Transverse colon (tissue), 4 donors: ENCODE data around the gene MCC. TPM values are rescaled to one million over a fixed set of nuclear protein-coding genes. Genes with fewer than 3 reads are reported as not detected.

Experiments used
- DNase-seq: peaks from one replicate; pipeline ENCODE4 v3.0.0-alpha.2; 2019
- H3K27ac ChIP-seq, 4 donors: fragments of 200-600 bp; sonication (generic); 2 replicates each; pipeline ENCODE4 v1.5.1; 2016 to 2018; ENCODE audit warnings: inconsistent platforms in 4 of 4
- H3K27me3 ChIP-seq: fragments of 200-600 bp; sonication (generic); 2 replicates; pipeline ENCODE4 v1.5.1; 2017; ENCODE audit warnings: inconsistent platforms
- H3K36me3 ChIP-seq, 4 donors: fragments of 200-600 bp; sonication (generic); 2 replicates each; pipeline ENCODE4 v1.5.1; 2017 to 2019; ENCODE audit warnings: inconsistent platforms in 4 of 4
- H3K4me1 ChIP-seq, 4 donors: fragments of 200-600 bp; sonication (generic); 2 replicates each; pipeline ENCODE4 v1.5.1; 2017 to 2020; ENCODE audit warnings: inconsistent platforms in 4 of 4
- H3K4me3 ChIP-seq, 4 donors: fragments of 200-600 bp; sonication (generic); 1 replicate in 1 of 4; 2 replicates in 3 of 4; pipeline versions ENCODE4 v1.5.1 to v1.6.1; 2017 to 2019; ENCODE audit warnings: inconsistent platforms in 4 of 4
- H3K9me3 ChIP-seq, 2 donors: fragments of 200-600 bp; sonication (generic); 2 replicates each; pipeline ENCODE4 v1.5.1; 2017 to 2019; ENCODE audit warnings: inconsistent platforms in 2 of 2
- EP300 ChIP-seq: sonication (generic); formaldehyde crosslinking; IDR thresholded peaks from one replicate; pipeline ENCODE4 v1.6.1; 2017; ENCODE audit warnings: antibody characterized with exemption, low read depth
- POLR2A ChIP-seq: fragments of 450-650 bp; IDR thresholded peaks from one replicate; pipeline ENCODE4 v1.6.1; 2016; ENCODE audit warnings: antibody characterized with exemption, mild to moderate bottlenecking, moderate library complexity
- POLR2AphosphoS5 ChIP-seq, 3 donors: sonication (generic); formaldehyde crosslinking; IDR thresholded peaks; one replicate each; pipeline ENCODE4 v1.6.1; 2016; ENCODE audit warnings: antibody characterized with exemption in 3 of 3
- WGBS, 2 donors: methylation state at CpG; one replicate each; pipeline ENCODE4 v1.1.5; 2018; ENCODE audit warnings: low coverage in 1 of 2; 5-methylcytosine and 5-hydroxymethylcytosine counted together
- in situ Hi-C, 4 donors: fragments of 200-750 bp; cut with MboI; loops; one replicate each; pipeline versions ENCODE4 v1.15.0 to v1.15.1; 2017; ENCODE audit warnings: low sequenced_read_pairs in 3 of 4, low pct_ligation_motif_present in 1 of 4, low pct_unique_long_range_greater_than_20kb in 1 of 4
- intact Hi-C: fragments of 100-400 bp; cut with DNase I; formaldehyde crosslinking; loops from one replicate; pipeline ENCODE4 v1.15.1; 2023; ENCODE audit warnings: low total_unique reads
- total RNA-seq, 4 donors: library from RNA; depleted of rRNA; stranded (reverse); fragments of >200 nt; gene quantifications; one replicate each; pipeline ENCODE4 v1.1.0, GENCODE V29; 2016
- TF ChIP-seq, protein P1 (sequence below), 5 experiments: fragments of 200-600 bp in 3 of 5; fragments of 450-650 bp in 2 of 5; sonication (generic) in 3 of 5; IDR thresholded peaks; 1 replicate in 2 of 5; 2 replicates in 3 of 5; pipeline ENCODE4 v1.5.1; 2016 to 2017; ENCODE audit warnings: antibody characterized with exemption in 5 of 5, inconsistent platforms in 3 of 5, mild to moderate bottlenecking in 2 of 5, moderate library complexity in 1 of 5

MCC gene
- total RNA-seq, 4 donors from 2014 or later: 2.6 to 28.4 (median 16.4) TPM

GRCh38 chr5:113205807-113206206 lies 282.4 kb downstream of the MCC start:
- Histone ChIP-seq H3K4me1 (no peaks in the 10 kb centered on the region), H3K9me3 (no peaks in the 10 kb centered on the region), H3K27me3 (no peaks in the 10 kb centered on the region), H3K36me3 (no peaks in the 10 kb centered on the region), H3K27ac (no peak overlapping the region), H3K4me3 (no peak overlapping the region)
- WGBS, 2 donors: 86% methylated on average over 3 of the region's 3 CpGs; no CpG with 5 or more reads in 1 of the 2 donors
- intact Hi-C loops (no loop called here), in situ Hi-C loops (no loop called here)
- TF ChIP-seq POLR2AphosphoS5 (IDR thresholded peaks at IDR 0.05) (no peak), POLR2A (no peak), EP300 (no peak)
- TF ChIP-seq, protein P1, sequence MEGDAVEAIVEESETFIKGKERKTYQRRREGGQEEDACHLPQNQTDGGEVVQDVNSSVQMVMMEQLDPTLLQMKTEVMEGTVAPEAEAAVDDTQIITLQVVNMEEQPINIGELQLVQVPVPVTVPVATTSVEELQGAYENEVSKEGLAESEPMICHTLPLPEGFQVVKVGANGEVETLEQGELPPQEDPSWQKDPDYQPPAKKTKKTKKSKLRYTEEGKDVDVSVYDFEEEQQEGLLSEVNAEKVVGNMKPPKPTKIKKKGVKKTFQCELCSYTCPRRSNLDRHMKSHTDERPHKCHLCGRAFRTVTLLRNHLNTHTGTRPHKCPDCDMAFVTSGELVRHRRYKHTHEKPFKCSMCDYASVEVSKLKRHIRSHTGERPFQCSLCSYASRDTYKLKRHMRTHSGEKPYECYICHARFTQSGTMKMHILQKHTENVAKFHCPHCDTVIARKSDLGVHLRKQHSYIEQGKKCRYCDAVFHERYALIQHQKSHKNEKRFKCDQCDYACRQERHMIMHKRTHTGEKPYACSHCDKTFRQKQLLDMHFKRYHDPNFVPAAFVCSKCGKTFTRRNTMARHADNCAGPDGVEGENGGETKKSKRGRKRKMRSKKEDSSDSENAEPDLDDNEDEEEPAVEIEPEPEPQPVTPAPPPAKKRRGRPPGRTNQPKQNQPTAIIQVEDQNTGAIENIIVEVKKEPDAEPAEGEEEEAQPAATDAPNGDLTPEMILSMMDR (IDR thresholded peaks at IDR 0.05): no peak
- DNase-seq: no peak

DNA sequence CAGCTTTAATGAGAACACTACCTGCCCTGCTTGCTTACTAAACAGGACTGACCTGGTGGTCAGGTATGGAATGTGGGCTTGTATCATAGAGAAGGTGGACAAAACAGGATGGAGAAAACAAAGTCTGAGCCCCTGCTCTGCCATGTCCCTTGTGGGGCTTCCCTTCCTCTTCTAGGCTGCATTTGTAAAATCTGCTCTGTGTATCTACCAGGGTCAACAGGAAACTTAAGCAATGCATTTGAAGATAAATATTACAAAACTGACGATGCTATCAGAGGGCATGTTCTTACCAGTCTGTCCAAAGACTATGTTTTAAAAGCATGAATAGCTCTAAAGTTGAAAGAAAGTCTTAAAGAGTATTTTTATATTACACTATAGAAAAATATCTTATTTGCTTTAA lies 282.9 kb downstream of the MCC start:
- no peak overlapping the region for H3K27ac ChIP-seq
- H3K27me3 ChIP-seq: no peaks in the 10 kb centered on the region
- H3K4me3 ChIP-seq: no peak overlapping the region
- 65 to 100% methylated on average over 1 of the region's 1 CpG for WGBS, 2 donors
- in situ Hi-C loops: no loop called here
- no peaks in the 10 kb centered on the region for H3K36me3 ChIP-seq
- DNase-seq: no peak
- no peak for TF ChIP-seq POLR2A
- TF ChIP-seq, protein P1 (IDR thresholded peaks at IDR 0.05): no peak
- TF ChIP-seq EP300: no peak
- TF ChIP-seq POLR2AphosphoS5 (IDR thresholded peaks at IDR 0.05): no peak
- H3K9me3 ChIP-seq: no peaks in the 10 kb centered on the region
- no peaks in the 10 kb centered on the region for H3K4me1 ChIP-seq
- intact Hi-C loops: no loop called here

DNA sequence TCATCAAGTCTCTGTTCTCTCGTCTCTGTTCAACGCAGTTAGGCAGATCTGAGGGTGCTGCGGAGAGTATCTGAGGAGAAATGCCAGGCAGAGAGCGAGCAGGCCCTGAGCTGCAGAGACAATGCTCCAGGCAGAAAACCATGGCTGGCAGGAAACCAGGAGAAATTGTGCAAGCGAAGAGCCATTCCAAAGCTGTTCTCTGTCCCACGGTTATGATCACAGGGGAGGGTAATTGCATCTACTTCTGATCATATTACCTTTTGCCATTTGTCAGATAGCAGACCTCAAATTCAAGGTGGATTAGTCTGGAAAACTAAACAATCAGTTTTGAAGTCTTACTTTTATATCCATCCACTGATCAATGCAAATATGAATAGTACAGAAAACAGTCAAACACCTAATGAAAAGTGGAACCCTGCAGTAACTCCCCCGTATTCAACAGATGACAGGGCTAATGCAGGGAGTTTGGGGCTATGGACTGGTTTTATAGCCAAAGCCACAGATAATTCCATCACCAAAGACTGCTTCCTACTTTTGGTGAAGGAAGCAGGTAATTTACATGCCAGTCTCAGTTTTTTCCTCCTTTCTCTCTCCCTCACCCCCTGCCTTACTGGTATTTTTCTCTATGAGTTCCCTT lies 283.6 kb downstream of the MCC start:
- Histone ChIP-seq H3K27ac (no peak overlapping the region), H3K27me3 (no peaks in the 10 kb centered on the region), H3K36me3 (no peaks in the 10 kb centered on the region), H3K9me3 (no peaks in the 10 kb centered on the region), H3K4me3 (no peak overlapping the region), H3K4me1 (no peaks in the 10 kb centered on the region)
- in situ Hi-C loops (no loop called here), intact Hi-C loops (no loop called here)
- TF ChIP-seq, protein P1 (IDR thresholded peaks at IDR 0.05): no peak
- TF ChIP-seq POLR2A (no peak), POLR2AphosphoS5 (IDR thresholded peaks at IDR 0.05) (no peak), EP300 (no peak)
- WGBS, 2 donors: 71 to 74% methylated on average over 6 to 7 of the region's 7 CpGs
- DNase-seq: peak; percentile 32

DNA sequence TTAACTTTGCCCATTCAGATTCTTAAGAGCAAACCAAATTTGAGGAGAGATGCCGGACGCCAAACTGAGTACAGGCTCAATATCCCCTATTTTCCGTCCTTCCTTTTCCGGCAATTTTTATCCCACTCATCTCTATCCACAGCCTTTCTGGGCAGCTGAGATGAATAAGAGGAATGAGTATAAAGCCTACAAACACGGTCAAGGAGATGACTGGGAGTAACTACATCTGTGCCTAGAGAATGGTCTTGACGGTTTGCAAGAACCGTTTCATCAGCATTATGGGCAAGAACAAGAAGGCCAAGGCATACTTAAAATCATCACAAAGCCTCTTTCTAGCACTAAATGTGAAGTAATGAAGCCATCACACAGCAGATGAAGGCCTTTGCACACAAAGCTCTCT lies 284.3 kb downstream of the MCC start:
- H3K27me3 ChIP-seq: no peaks in the 10 kb centered on the region
- TF ChIP-seq POLR2AphosphoS5 (IDR thresholded peaks at IDR 0.05) (no peak), EP300 (no peak), POLR2A (no peak)
- TF ChIP-seq, protein P1 (IDR thresholded peaks at IDR 0.05): no peak
- in situ Hi-C loops: no loop called here
- 86 to 93% methylated on average over 7 of the region's 7 CpGs for WGBS, 2 donors
- no peaks in the 10 kb centered on the region for H3K4me1 ChIP-seq
- intact Hi-C loops: no loop called here
- H3K4me3 ChIP-seq: no peak overlapping the region
- H3K27ac ChIP-seq: no peak overlapping the region
- no peak for DNase-seq
- no peaks in the 10 kb centered on the region for H3K36me3 ChIP-seq
- H3K9me3 ChIP-seq: no peaks in the 10 kb centered on the region
